ENCODE measurements around the gene RPS19. TPM values are rescaled to one million over a fixed set of nuclear protein-coding genes. Genes with fewer than 3 reads are reported as not detected.
A peak's percentile ranks its signal among the peaks of the same experiment; 100 is the strongest.

Gene RPS19
- total and polyA plus RNA-seq, 2 experiments from 2014 or later = 840 to 1,425 TPM

DNA sequence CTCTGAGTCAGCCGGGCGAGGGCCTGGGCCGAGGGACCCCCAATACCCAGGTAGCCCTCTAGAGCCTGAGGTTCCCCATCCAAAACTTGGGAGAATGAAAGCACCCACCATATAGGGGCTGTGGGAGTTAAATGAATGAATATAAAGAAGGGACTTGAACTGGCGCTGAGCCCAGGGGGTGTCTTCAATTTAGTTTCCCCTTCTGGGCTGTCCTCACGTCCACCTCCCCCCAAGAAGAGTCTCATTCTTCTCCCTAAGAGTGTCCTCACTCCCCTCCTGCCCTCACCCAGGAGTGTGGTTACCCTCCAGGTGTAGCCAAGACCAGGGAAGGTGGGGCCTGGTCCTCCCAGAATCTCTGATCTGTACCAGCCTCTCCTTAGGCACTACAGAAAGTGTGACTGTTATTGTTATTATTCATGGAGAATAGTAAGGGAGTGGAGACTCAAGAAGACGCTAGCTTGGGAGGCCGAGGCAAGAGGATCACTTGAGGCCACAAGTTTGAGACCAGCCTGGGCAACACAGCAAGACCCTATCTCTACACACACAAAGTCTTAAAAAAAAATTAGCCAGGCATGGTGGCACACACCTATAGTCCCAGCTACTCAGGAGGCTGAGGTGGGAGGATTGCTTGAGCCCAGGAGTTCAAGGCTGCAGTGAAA is 19.7 kb downstream of the RPS19 start:
- 82% methylated on average over 7 of the region's 7 CpGs for WGBS (ENCODE audit: low lambda C conversion rate, missing lambda C conversion rate)
- no peak overlapping the region for H3K4me2 ChIP-seq
- no peak overlapping the region for H2AFZ ChIP-seq
- H3K27ac ChIP-seq = no peak overlapping the region
- H4K20me1 ChIP-seq (ENCODE audit: insufficient read depth, poor library complexity, severe bottlenecking) = no peaks in the 10 kb centered on the region
- peaks cover 5% of the 10 kb centered on the region for H3K79me2 ChIP-seq
- peaks cover 1% of the 10 kb centered on the region for H3K4me1 ChIP-seq (ENCODE audit: insufficient read depth)
- no peak for DNase-seq (ENCODE audit: low spot score)
- TF ChIP-seq EZH2phosphoT487 (IDR thresholded peaks at IDR 0.05; ENCODE audit: low read depth, severe bottlenecking, unreplicated experiment) = no peak
- no peak for TF ChIP-seq EZH2 (IDR thresholded peaks at IDR 0.05; ENCODE audit: borderline replicate concordance)
- TF ChIP-seq CTCF (IDR thresholded peaks at IDR 0.05; ENCODE audit: poor library complexity) = no peak
- H3K27me3 ChIP-seq = no peaks in the 10 kb centered on the region
- no peaks in the 10 kb centered on the region for H3K9me2 ChIP-seq (replicated peaks; ENCODE audit: insufficient read depth)
- H3K36me3 ChIP-seq (replicated peaks; ENCODE audit: insufficient read depth, low read depth) = no peaks in the 10 kb centered on the region
- H3K9me3 ChIP-seq (ENCODE audit: low read depth) = no peaks in the 10 kb centered on the region
- H3K4me3 ChIP-seq = no peak overlapping the region

DNA sequence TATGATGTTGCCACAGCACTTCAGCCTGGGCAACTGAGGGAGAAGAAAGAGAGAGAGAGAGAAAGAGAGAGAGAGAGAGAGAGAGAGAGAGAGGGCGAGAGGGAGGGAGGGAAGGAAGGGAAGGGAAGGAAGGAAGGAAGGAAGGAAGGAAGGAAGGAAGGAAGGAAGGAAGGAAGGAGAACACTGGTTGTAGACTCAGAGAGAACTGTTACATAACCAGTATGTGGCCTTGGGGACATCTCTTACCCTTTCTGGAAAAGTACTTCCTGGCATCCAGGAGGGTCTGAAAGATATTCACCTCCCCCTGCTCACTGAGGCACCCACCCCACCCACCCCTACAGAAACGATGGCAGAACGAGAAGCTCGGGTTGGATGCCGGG is 20.3 kb downstream of the RPS19 start:
- H3K36me3 ChIP-seq (replicated peaks; ENCODE audit: insufficient read depth, low read depth) = no peaks in the 10 kb centered on the region
- H3K9me2 ChIP-seq (replicated peaks; ENCODE audit: insufficient read depth) = no peaks in the 10 kb centered on the region
- peaks cover 6% of the 10 kb centered on the region for H3K4me1 ChIP-seq (ENCODE audit: insufficient read depth)
- no peak overlapping the region for H3K4me3 ChIP-seq
- WGBS (ENCODE audit: low lambda C conversion rate, missing lambda C conversion rate) = 94% methylated on average over 4 of the region's 5 CpGs
- no peaks in the 10 kb centered on the region for H3K27me3 ChIP-seq
- TF ChIP-seq EZH2phosphoT487 (IDR thresholded peaks at IDR 0.05; ENCODE audit: low read depth, severe bottlenecking, unreplicated experiment) (no peak), CTCF (IDR thresholded peaks at IDR 0.05; ENCODE audit: poor library complexity) (no peak), EZH2 (IDR thresholded peaks at IDR 0.05; ENCODE audit: borderline replicate concordance) (no peak)
- H3K27ac ChIP-seq = no peak overlapping the region
- H4K20me1 ChIP-seq (ENCODE audit: insufficient read depth, poor library complexity, severe bottlenecking) = no peaks in the 10 kb centered on the region
- peaks cover 10% of the 10 kb centered on the region for H3K79me2 ChIP-seq
- no peak for DNase-seq (ENCODE audit: low spot score)
- H2AFZ ChIP-seq = no peak overlapping the region
- no peaks in the 10 kb centered on the region for H3K9me3 ChIP-seq (ENCODE audit: low read depth)
- H3K4me2 ChIP-seq = no peak overlapping the region

DNA sequence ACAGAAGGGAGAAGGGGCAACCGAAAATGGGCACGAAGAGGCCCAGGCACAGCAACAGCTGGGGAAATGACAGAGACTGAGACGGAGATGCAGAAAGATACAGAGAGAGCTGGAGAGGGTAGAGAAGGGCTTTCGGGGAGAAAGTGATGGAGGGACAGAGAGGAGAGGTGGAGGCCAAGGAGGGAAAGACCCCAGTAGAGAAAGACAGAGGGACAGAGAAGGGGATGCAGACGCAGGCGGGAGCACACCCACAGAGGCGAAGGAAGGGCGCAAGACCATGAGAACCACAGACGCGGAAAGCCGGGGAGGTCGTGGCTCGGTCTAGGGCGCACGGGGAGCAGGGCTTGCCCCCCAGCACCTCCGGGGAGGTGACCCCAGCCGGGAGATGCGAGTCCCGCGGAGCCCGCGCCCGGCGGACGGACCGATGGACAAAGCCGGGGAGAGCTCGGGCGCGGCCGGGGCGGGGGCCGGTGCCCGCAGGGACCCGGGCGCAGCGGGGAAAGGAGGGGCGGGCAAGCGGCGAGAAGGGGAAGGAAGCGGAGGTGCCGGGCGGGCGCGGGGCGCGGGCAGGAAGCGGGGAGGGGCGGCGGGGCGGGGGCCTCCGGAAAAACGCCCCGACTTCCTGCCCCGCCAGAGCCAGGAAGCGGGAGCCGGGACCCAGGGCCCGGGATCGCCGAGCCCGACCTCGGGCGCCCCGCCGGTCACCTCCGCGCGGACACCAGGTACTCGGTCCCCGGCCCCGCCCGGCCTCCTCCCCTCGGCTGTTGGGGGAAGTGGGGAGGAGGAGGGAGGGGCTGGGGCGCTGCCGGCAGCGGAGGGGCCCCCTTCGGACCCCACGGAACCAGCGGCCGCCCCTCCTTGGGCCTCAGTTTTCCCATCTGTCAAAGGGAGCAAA is 22.8 kb downstream of the RPS19 start, which contains the start of gene ARHGEF1:
Gene ARHGEF1, plus strand, starts transcription at position 617 of the 895 bp plus-strand sequence. CDS start 4,899 bp downstream, outside the sequence.
- H3K36me3 ChIP-seq (replicated peaks; ENCODE audit: insufficient read depth, low read depth) = no peaks in the 10 kb centered on the region
- H3K4me2 ChIP-seq = peak within 1 kb of the TSS; percentile 95
- peaks cover 13% of the 10 kb centered on the region for H3K4me1 ChIP-seq (ENCODE audit: insufficient read depth)
- no peaks in the 10 kb centered on the region for H3K27me3 ChIP-seq
- TF ChIP-seq CTCF (IDR thresholded peaks at IDR 0.05; ENCODE audit: poor library complexity) (no peak), EZH2 (IDR thresholded peaks at IDR 0.05; ENCODE audit: borderline replicate concordance) (no peak), EZH2phosphoT487 (IDR thresholded peaks at IDR 0.05; ENCODE audit: low read depth, severe bottlenecking, unreplicated experiment) (no peak)
- H3K9me3 ChIP-seq (ENCODE audit: low read depth) = no peaks in the 10 kb centered on the region
- H3K79me2 ChIP-seq = peaks cover 27% of the 10 kb centered on the region
- peak within 1 kb of the TSS; percentile 40 for H3K27ac ChIP-seq
- H4K20me1 ChIP-seq (ENCODE audit: insufficient read depth, poor library complexity, severe bottlenecking) = no peaks in the 10 kb centered on the region
- 13% methylated on average over 18 of the region's 80 CpGs for WGBS (ENCODE audit: low lambda C conversion rate, missing lambda C conversion rate)
- H3K9me2 ChIP-seq (replicated peaks; ENCODE audit: insufficient read depth) = no peaks in the 10 kb centered on the region
- DNase-seq (ENCODE audit: low spot score) = peak; percentile 60
- H2AFZ ChIP-seq = peak within 1 kb of the TSS; percentile 73
- H3K4me3 ChIP-seq = peak within 1 kb of the TSS; percentile 47

Measured in hepatocyte (in vitro differentiated cells).